GM12878 (cell line): Measurements from ENCODE around the gene THSD4. TPM values are rescaled to one million over a fixed set of nuclear protein-coding genes. Genes with fewer than 3 reads are reported as not detected.

Experiments used
- ATAC-seq: fragments of 200-7000 bp; cut with Tn5 transposase; 3 replicates; pipeline ENCODE4 v1.9.1; 2020; ENCODE audit warnings: mild to moderate bottlenecking, moderate library complexity
- BruUV-seq: library from RNA; stranded (reverse); fragments of 400-500 nt; replicated peaks from 2 replicates; lab custom pipeline; 2021; lab: Mats Ljungman, UMichigan
- CTCF ChIA-PET: fragments of 300-600 bp; sonication (Branson Sonifier 250); formaldehyde crosslinking; extraction: SDS; loops from one replicate; lab custom pipeline; 2021; ENCODE audit warnings: inconsistent platforms; lab: Yijun Ruan, JAX
- POLR2A ChIA-PET: fragments of 350-600 bp; formaldehyde crosslinking; extraction: SDS; loops from one replicate; lab custom pipeline; 2021; ENCODE audit warnings: inconsistent platforms; lab: Charles Lee
- RAD21 ChIA-PET: fragments of 300-600 bp; sonication (Branson Sonifier 250); formaldehyde crosslinking; loops from one replicate; lab custom pipeline; 2023; ENCODE audit warnings: antibody characterized with exemption; ENCODE audit not compliant: unreplicated experiment; lab: Charles Lee
- SMC1A ChIA-PET: fragments of 300-600 bp; sonication (Branson Sonifier 250); formaldehyde crosslinking; loops from one replicate; lab custom pipeline; 2023; ENCODE audit not compliant: unreplicated experiment, uncharacterized antibody; lab: Charles Lee
- DNase-seq: peaks from one replicate; pipeline ENCODE4 v3.0.0-alpha.2; 2011; ENCODE audit warnings: low read depth, low spot score
- FAIRE-seq: peaks from 3 replicates; lab custom pipeline; 2011; peaks lifted over from hg19 to GRCh38; lab: Jason Lieb, UNC
- H2AFZ ChIP-seq: 2 replicates; pipeline ENCODE4 v1.6.0; 2011; ENCODE audit warnings: low read depth, low read length, control low read depth; ENCODE audit not compliant: control insufficient read depth
- H3K27ac ChIP-seq: 2 replicates; pipeline ENCODE4 v1.5.1; 2011; ENCODE audit warnings: control low read depth; ENCODE audit not compliant: control insufficient read depth, insufficient read depth
- H3K27me3 ChIP-seq, 2 experiments: replicated peaks in 1 of 2; 2 replicates each; pipeline versions ENCODE4 v1.6.0 to v1.6.1; 2011; ENCODE audit warnings: low read length in 1 of 2; ENCODE audit not compliant: control insufficient read depth in 2 of 2, insufficient read depth in 2 of 2
- H3K36me3 ChIP-seq, 2 experiments: 2 replicates each; pipeline ENCODE4 v1.5.1; 2011; ENCODE audit warnings: low read length in 1 of 2; ENCODE audit not compliant: control insufficient read depth in 2 of 2, insufficient read depth in 2 of 2
- H3K4me1 ChIP-seq: 2 replicates; pipeline ENCODE4 v1.6.1; 2011; ENCODE audit warnings: mild to moderate bottlenecking, low read length, moderate library complexity, mixed read lengths; ENCODE audit not compliant: control insufficient read depth, insufficient read depth
- H3K4me2 ChIP-seq: 2 replicates; pipeline ENCODE4 v1.6.0; 2011; ENCODE audit warnings: control low read depth; ENCODE audit not compliant: control insufficient read depth, insufficient read depth
- H3K4me3 ChIP-seq: fragments of 200-600 bp; sonication (generic); 2 replicates; pipeline ENCODE4 v1.5.1; 2016
- H3K79me2 ChIP-seq: 2 replicates; pipeline ENCODE4 v1.6.0; 2011; ENCODE audit warnings: low read length; ENCODE audit not compliant: control insufficient read depth, insufficient read depth
- H3K9ac ChIP-seq: 2 replicates; pipeline ENCODE4 v1.8.0; 2011; ENCODE audit warnings: low read length, control low read depth, mixed read lengths; ENCODE audit not compliant: control insufficient read depth, insufficient read depth
- H3K9me3 ChIP-seq: replicated peaks from 3 replicates; pipeline ENCODE4 v1.5.1; 2011; ENCODE audit warnings: mild to moderate bottlenecking, low read length; ENCODE audit not compliant: control insufficient read depth, insufficient read depth
- H4K20me1 ChIP-seq: 2 replicates; pipeline ENCODE4 v1.6.0; 2011; ENCODE audit not compliant: control insufficient read depth, insufficient read depth
- FOXM1 ChIP-seq: IDR thresholded peaks from 2 replicates; pipeline ENCODE4 v1.6.1; 2012; ENCODE audit warnings: low read depth, mild to moderate bottlenecking, inconsistent platforms, low read length, moderate library complexity
- HDAC6 ChIP-seq: fragments of 200-600 bp; sonication (generic); IDR thresholded peaks from one replicate; pipeline ENCODE4 v1.8.0; 2017; ENCODE audit warnings: antibody characterized with exemption; ENCODE audit not compliant: unreplicated experiment
- MYB ChIP-seq: fragments of 150-350 bp; IDR thresholded peaks from 2 replicates; pipeline ENCODE4 v1.6.1; 2014; ENCODE audit warnings: mild to moderate bottlenecking, low read depth, low read length, borderline replicate concordance
- NFYB ChIP-seq: IDR thresholded peaks from 2 replicates; pipeline ENCODE4 v1.6.1; 2011; ENCODE audit warnings: low read depth, mild to moderate bottlenecking, low read length, improper control_type of control experiment, moderate library complexity; ENCODE audit not compliant: insufficient read depth
- PML ChIP-seq: IDR thresholded peaks from 2 replicates; pipeline ENCODE4 v1.6.1; 2012; ENCODE audit warnings: low read length, inconsistent platforms
- SUZ12 ChIP-seq: fragments of 200-600 bp; sonication (generic); IDR thresholded peaks from one replicate; pipeline ENCODE4 v1.6.1; 2018; ENCODE audit warnings: antibody characterized with exemption, mild to moderate bottlenecking; ENCODE audit not compliant: unreplicated experiment
- TBL1XR1 ChIP-seq: IDR thresholded peaks from 2 replicates; pipeline ENCODE4 v1.6.1; 2012; ENCODE audit warnings: low read depth, low read length, improper control_type of control experiment
- TCF3 ChIP-seq: IDR thresholded peaks from 2 replicates; pipeline ENCODE4 v1.6.1; 2012; ENCODE audit warnings: low read depth, mild to moderate bottlenecking, low read length, borderline replicate concordance; ENCODE audit not compliant: insufficient read depth
- WRNIP1 ChIP-seq: IDR thresholded peaks from 2 replicates; pipeline ENCODE4 v1.6.1; 2011; ENCODE audit warnings: low read depth, low read length, improper control_type of control experiment, borderline replicate concordance
- YY1 ChIP-seq: IDR thresholded peaks from 2 replicates; pipeline ENCODE4 v1.6.1; 2011; ENCODE audit warnings: low read depth, mild to moderate bottlenecking, low read length
- WGBS: methylation state at CpG from one replicate; pipeline ENCODE4 v1.1.6; 2016; ENCODE audit warnings: low lambda C conversion rate; ENCODE audit not compliant: insufficient replicate concordance, insufficient coverage; ENCODE audit errors: missing lambda C conversion rate; 5-methylcytosine and 5-hydroxymethylcytosine counted together
- in situ Hi-C: fragments of 300-500 bp; cut with MboI; formaldehyde crosslinking; loops from 9 replicates; pipeline ENCODE4 v1.14.3; 2018; ENCODE audit warnings: mixed read lengths
- intact Hi-C: fragments of 100-400 bp; cut with micrococcal nuclease; formaldehyde crosslinking; loops from one replicate; pipeline ENCODE4 v1.14.2; 2022; ENCODE audit not compliant: unreplicated experiment
- polyA plus RNA-seq, 11 experiments: library from polyadenylated mRNA; depleted of rRNA in 4 of 11; unstranded in 6 of 11; stranded (reverse) in 5 of 11; fragments of >200 nt; fragmentation: Nextera tagmentation in 4 of 11; fragmentation: Illumina TruSeq in 1 of 11; extraction: Ambion mirVana in 4 of 11; extraction: Trizol in 1 of 11; gene quantifications; 1 replicate in 1 of 11; 2 replicates in 10 of 11; pipeline versions ENCODE4 v1.2.1 to v1.2.3, GENCODE V29; 2011 to 2016; ENCODE audit warnings: inconsistent platforms in 2 of 11, missing spikeins in 2 of 11, low read depth in 1 of 11
- total RNA-seq, 4 experiments: library from RNA; depleted of rRNA in 3 of 4; stranded (reverse); fragments of >200 nt in 3 of 4; fragmentation: Illumina TruSeq in 1 of 4; extraction: Trizol in 1 of 4; gene quantifications; 2 replicates each; pipeline versions ENCODE4 v1.2.1 to v1.2.3, GENCODE V29; 2013 to 2021
- TF ChIP-seq, protein P1 (sequence below): fragments of 450-650 bp; IDR thresholded peaks from 2 replicates; pipeline ENCODE4 v1.6.1; 2016; ENCODE audit warnings: mild to moderate bottlenecking
- TF ChIP-seq, protein P2 (sequence below): IDR thresholded peaks from 2 replicates; pipeline ENCODE4 v1.6.1; 2011; ENCODE audit warnings: low read depth, low read length, improper control_type of control experiment, borderline replicate concordance

THSD4 gene
- total and polyA plus RNA-seq, 10 of the 15 experiments (the other 5 are each of a cell fraction or from before 2014, with no cell fraction given): 0.04 to 0.13 (median 0.05) TPM; not detected in 7

DNA sequence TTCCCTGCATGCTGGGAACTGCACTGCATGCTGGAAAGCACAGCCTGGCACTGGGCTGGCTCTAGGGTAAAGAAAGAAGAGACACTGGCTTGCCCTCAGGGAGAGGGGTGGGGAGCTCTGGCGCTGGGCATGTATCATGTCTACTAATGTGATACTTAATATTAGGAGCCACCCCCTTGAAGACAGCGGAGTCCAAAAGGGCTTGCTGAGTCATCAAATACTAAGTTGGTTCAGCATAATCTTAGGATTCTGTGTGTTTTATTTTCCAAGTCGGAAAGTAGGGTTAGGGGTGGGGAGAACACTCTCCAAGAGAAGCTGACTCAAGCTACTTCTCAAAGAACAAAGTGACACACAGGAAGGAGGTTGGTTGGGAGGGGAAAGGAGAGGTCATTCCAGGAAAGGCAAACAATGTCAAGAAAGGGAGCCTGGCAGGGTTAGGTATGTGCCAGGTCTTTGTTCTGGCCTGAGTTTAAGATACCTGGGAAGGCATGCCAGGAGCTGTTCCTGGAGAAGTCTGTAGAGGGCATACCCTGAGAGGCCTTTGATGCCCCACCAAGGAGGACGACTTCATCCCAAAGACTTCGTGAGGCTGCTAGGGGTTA, 457.3 kb downstream of the THSD4 start:
- in situ Hi-C loops (no loop called here), intact Hi-C loops (no loop called here)
- H3K4me3 ChIP-seq: no peak overlapping the region
- POLR2A ChIA-PET: no interaction called here
- RAD21 ChIA-PET: no interaction called here
- FAIRE-seq: no peak
- H2AFZ ChIP-seq: no peak overlapping the region
- H3K9ac ChIP-seq: no peak overlapping the region
- SMC1A ChIA-PET: no interaction called here
- H3K79me2 ChIP-seq: no peaks in the 10 kb centered on the region
- WGBS: 15% methylated on average over 5 of the region's 5 CpGs
- H3K36me3 ChIP-seq: no peaks in the 10 kb centered on the region
- H4K20me1 ChIP-seq: no peaks in the 10 kb centered on the region
- no peak for DNase-seq
- no peaks in the 10 kb centered on the region for H3K9me3 ChIP-seq
- no peaks in the 10 kb centered on the region for H3K4me1 ChIP-seq
- no peak overlapping the region for H3K4me2 ChIP-seq
- TF ChIP-seq PML (no peak), FOXM1 (no peak), HDAC6 (no peak), TBL1XR1 (no peak), MYB (no peak), NFYB (no peak), WRNIP1 (no peak), SUZ12 (no peak), YY1 (no peak), TCF3 (no peak)
- TF ChIP-seq, protein P1, sequence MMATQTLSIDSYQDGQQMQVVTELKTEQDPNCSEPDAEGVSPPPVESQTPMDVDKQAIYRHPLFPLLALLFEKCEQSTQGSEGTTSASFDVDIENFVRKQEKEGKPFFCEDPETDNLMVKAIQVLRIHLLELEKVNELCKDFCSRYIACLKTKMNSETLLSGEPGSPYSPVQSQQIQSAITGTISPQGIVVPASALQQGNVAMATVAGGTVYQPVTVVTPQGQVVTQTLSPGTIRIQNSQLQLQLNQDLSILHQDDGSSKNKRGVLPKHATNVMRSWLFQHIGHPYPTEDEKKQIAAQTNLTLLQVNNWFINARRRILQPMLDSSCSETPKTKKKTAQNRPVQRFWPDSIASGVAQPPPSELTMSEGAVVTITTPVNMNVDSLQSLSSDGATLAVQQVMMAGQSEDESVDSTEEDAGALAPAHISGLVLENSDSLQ: no peak
- TF ChIP-seq, protein P2, sequence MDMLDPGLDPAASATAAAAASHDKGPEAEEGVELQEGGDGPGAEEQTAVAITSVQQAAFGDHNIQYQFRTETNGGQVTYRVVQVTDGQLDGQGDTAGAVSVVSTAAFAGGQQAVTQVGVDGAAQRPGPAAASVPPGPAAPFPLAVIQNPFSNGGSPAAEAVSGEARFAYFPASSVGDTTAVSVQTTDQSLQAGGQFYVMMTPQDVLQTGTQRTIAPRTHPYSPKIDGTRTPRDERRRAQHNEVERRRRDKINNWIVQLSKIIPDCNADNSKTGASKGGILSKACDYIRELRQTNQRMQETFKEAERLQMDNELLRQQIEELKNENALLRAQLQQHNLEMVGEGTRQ: no peak
- CTCF ChIA-PET: interaction anchor here (1.1 to 1.3 kb wide), 2 partner anchors 9 to 69 kb away, joined by 3 to 4 read pairs; no protein-coding TSS in a partner anchor
- no peak for ATAC-seq
- BruUV-seq: no TSS peak
- H3K27ac ChIP-seq: no peak overlapping the region
- no peaks in the 10 kb centered on the region for H3K27me3 ChIP-seq
